OCI-LY7 (cell line): Measurements from ENCODE around the gene ZCCHC8.

Experiments
- CTCF ChIP-seq: fragments of 200-600 bp; sonication (generic); conservative IDR thresholded peaks from 2 replicates; pipeline ENCODE4 v1.5.1; 2014; ENCODE audit warnings: mild to moderate bottlenecking, antibody characterized with exemption, low read length, moderate library complexity, mixed read lengths
- EZH2phosphoT487 ChIP-seq: fragments of 200-600 bp; sonication (generic); IDR thresholded peaks from 2 replicates; pipeline ENCODE4 v1.6.1; 2018; ENCODE audit warnings: low read depth, borderline replicate concordance, mild to moderate bottlenecking, mixed run types, antibody characterized with exemption, low read length, moderate library complexity, mixed read lengths

DNA sequence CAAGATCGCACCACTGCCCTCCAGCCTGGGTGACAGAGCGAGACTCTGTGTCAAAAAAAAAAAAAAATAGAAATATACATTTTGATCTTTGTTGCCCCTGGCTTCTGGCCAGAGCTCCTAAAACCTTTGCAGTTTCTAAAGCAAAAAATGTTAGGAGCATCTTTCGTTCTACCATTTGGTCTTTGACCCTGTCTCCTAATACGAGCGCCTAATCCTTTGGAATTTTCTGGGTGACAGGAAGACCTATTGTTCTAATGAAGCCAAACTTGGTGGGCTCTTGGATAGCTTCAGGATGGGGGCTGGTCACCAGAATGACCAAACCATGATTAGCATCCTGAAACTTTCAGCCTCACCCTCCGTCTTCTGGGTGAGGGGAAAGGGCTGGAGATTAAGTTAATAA is 46.0 kb downstream of the ZCCHC8 start:
- no peak for TF ChIP-seq CTCF
- no peak for TF ChIP-seq EZH2phosphoT487
